Renal pelvis (tissue), 3 donors: ENCODE measurements around the gene FAM110A. TPM values are rescaled to one million over a fixed set of nuclear protein-coding genes. Genes with fewer than 3 reads are reported as not detected.

Experiments
- polyA plus RNA-seq, 3 donors: library from polyadenylated mRNA; unstranded; fragments of 120-200 nt; gene quantifications; one replicate each; pipeline ENCODE4 v1.2.1, GENCODE V29; 2013; ENCODE audit not compliant: insufficient read length in 3 of 3

The FAM110A gene
- polyA plus RNA-seq, 3 donors: 9.6 to 12.0 (median 12.0) TPM

Other genes with a start within 250 kb of the FAM110A start
- 1 to 10 TPM in 2 of 3 donors, under 1 TPM in 1; 0.96 to 1.9 (median 1.3) TPM for gene TCF15, start 223.4 kb upstream of the FAM110A start, polyA plus RNA-seq
- gene SRXN1, start 180.5 kb upstream of the FAM110A start, polyA plus RNA-seq: 10 to 100 TPM; 11.2 to 14.3 (median 12.1) TPM
- gene SCRT2, start 157.9 kb upstream of the FAM110A start, polyA plus RNA-seq: under 1 TPM in 2 of 3 donors, not detected in 1; 0.06 to 0.07 TPM
- 1 to 10 TPM; 4.1 to 5.9 (median 4.3) TPM for gene SLC52A3, start 65.2 kb upstream of the FAM110A start, polyA plus RNA-seq
- gene ANGPT4, start 82.6 kb downstream of the FAM110A start, polyA plus RNA-seq: under 1 TPM; 0.18 to 0.46 (median 0.27) TPM
- gene RSPO4, start 168.6 kb downstream of the FAM110A start, polyA plus RNA-seq: 1 to 10 TPM; 1.7 to 3.3 (median 2.1) TPM